Suppressor macrophage (primary cell): ENCODE results near the gene NAALADL2.
"Not testable (repeated sequence)": the region's sequence is repeated elsewhere in the genome, so short reads cannot be mapped to it uniquely, and the experiment has no call there.

Experiments
- DNase-seq, 4 experiments: peaks; one replicate each; pipeline ENCODE4 v3.0.0-alpha.2; 2020 to 2022

Gene NAALADL2

GRCh38 chr3:175608356-175608755 is 749.2 kb downstream of the NAALADL2 start:
- no peak for DNase-seq

- no peak for DNase-seq
Measured at GRCh38 chr3:175608911-175609310, 749.8 kb downstream of the NAALADL2 start.

DNA sequence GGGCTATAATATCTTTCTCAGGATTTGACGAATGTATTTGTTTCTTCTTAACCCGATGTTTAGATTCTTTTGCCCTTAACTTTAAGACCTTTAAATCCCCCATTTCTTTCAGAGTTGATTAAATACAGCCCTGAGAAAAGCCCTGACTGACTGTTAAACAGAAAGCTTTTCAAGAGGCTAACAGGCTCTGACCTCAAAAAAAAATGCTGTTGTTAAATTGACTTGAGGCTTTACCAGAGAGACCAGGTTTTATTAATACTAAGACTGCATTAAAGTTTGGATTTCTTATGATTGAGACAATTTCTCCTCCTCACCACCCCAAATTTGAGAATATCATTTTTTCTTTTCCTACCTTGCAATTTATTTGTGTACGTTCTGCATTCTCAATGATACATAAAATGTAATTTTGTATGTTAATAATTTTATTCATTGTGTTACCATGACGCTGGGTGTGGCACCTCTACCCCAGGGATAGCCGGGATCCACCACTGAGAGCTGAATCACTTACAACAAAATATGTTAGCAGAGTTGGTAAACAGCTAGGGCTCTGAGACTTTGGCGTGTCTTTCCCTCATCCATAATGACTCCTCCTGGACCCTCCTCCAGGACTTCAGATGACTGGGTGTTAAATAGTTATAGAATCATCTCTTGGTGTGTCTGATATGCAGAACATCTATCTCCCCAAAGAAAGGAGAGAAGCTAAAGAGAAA is 753.5 kb downstream of the NAALADL2 start:
- DNase-seq = no peak

GRCh38 chr3:175614107-175614506 is 755.0 kb downstream of the NAALADL2 start:
- DNase-seq = not testable (repeated sequence)

- no peak for DNase-seq
Measured at GRCh38 chr3:175617247-175617646, 758.1 kb downstream of the NAALADL2 start.

- no peak for DNase-seq
Measured at GRCh38 chr3:175619369-175619768, 760.2 kb downstream of the NAALADL2 start.

- no peak for DNase-seq
Measured at GRCh38 chr3:175620093-175620492, 761.0 kb downstream of the NAALADL2 start.

DNA sequence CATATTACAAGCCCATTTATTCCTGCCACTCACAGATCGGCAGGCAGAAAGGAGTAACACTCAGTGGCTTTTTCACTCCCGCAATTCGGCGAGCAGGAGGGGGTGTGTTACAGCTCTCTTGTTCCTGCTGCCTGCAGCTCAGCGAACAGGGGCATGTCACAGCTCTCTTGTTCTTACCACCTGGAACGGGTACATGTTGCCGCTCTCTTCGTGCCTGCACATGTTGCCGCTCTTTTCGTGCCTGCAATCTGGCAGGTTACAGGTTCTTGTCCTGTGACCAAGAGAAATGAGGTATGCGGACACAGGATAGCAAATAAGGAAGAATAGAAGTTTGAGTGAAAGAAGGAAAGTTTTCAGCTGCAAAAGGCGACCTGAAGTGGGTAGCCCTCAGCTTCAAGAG is 761.4 kb downstream of the NAALADL2 start:
- no peak for DNase-seq

- no peak for DNase-seq
Measured at GRCh38 chr3:175640958-175641357, 781.8 kb downstream of the NAALADL2 start.

DNA sequence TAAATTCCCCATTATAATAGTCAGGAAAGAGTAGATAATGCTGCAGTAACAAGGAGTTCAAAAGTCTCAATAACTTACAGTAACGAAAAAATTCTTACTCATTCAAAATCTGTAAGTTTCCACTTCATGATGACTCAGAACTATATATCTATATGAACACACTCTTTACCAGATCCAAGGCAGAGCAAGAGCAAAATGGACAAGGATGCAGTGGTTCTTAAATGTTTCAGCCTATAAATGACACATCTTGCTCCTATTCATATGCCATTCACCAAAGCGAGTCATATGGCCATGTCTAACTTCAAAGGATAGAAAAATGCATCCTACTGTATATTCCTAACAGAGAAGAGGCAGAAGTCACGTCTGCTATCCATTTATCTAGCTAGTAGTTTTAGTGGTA is 787.7 kb downstream of the NAALADL2 start:
- DNase-seq = no peak

DNA sequence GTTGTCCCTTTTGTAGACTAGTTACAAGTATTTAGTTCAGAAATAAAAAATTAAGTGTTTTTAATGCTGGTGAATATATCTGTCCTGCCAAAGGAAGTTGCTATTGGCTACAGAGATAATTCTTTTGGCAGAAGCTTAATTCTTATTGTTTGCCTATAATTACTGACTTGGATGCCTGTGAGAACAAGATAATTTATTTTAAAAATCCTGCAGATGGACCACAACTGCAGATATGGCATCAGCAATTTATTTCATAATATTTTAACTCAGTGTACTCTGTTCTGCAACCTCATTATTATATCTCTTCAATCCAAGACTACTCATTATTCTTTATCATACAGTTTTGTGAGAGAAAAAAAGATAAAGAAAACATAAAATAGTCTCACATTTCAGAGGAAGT is 789.8 kb downstream of the NAALADL2 start:
- no peak for DNase-seq

- no peak for DNase-seq
Measured at GRCh38 chr3:175651716-175652115, 792.6 kb downstream of the NAALADL2 start.

DNA sequence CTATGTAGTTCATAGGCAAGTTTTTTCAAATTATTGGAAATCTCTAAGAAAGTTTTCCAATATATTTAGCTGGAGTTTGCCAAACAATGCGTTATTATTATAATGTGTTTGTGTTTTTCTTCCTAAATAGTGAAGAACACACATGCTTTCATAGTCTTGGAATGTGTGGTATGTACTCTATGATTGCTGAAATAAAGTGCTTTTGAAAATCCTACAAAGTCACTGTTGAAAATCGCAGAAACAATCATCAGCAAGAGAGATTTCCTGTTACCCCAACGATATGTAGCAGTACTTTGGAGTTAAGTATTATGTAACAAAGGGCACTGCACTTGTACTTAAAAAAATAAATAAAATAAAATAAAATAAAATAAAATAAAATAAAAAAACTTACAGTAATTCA is 796.2 kb downstream of the NAALADL2 start:
- no peak for DNase-seq

GRCh38 chr3:175656461-175656860 is 797.3 kb downstream of the NAALADL2 start:
- no peak for DNase-seq

- DNase-seq = no peak
Measured at GRCh38 chr3:175659670-175660350, 800.7 kb downstream of the NAALADL2 start.

DNA sequence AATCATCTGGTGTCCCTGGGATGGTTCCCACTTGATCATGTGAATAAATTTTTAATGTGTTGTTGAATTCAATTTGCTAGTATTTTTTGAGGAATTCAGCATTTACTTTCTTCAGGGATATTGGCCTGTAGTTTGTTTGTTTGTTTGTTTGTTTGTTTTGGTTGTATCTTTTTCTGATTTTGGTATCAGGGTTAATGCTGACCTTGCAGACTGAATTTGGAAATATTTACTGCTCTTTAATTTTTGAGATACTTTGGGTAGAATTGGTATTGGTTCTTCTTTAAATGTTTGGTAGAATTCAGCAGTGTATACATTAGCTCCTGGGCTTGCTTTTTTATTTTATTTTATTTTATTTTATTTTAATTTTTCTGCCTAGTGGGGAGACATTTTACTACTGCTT is 803.7 kb downstream of the NAALADL2 start:
- no peak for DNase-seq

- DNase-seq = no peak
Measured at GRCh38 chr3:175664911-175665310, 805.8 kb downstream of the NAALADL2 start.

- DNase-seq = no peak
Measured at GRCh38 chr3:175668300-175668699, 809.2 kb downstream of the NAALADL2 start.

DNA sequence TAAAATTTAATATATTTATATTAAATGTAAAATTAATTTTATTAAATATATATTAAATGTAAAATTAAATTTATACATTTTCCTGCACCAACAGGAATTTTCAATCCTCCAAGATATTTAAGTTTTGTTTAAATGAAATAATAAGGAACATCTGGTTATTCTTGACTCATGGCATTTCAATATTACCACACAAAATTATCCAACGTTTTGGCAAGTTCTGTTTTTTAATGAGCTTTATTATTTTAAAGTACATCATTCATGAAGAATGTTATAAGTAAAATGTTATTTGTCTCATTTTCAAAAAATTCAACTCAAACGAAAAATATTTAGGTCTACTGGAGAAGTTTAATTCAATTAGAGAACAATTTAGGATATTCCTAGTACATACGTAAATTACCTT is 811.4 kb downstream of the NAALADL2 start:
- no peak for DNase-seq

DNA sequence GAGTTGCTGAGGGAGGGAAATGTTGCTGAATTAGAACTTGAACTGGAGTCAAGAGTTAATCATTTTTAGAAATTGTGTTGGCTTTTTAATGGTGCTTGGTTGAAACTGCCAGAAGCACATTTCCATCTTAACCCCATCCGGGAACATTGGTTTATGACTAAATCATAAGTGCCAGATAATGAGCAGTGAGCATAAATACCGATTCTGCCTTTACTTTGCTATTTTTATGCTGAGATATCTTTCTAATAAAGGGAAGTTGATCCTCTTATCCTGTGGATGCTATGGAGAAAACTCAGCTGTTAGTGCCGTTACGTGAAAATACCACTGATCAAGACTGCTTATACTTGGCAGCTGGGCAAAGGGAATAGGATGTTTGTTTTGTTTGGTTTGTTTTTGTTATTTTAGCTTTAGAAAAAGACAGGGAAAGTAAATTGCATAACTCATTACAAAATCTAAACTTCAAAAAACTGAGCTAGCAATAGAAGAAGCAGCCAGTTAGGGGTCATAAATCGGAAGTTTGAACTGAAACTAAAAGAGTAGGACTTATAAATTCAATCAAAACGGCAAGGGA is 813.1 kb downstream of the NAALADL2 start:
- no peak for DNase-seq

DNA sequence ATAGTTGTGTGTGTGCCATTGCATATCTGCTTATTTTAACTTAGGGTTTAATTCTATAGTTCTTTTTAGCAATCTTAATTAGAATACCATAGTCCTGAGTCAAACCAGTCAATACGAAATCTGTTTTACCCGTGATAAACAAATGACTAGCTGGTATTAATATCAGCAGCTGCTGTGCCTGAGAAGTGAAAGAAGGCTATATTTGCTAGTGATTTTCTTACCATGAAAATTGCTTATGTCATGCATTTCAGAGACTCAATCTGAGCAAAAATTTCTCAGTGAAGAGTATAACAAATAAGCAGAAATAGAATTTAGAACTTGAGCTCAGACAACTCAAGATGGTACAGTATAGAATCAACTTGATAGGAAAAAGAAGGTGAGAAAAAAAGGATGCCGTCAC is 820.4 kb downstream of the NAALADL2 start:
- no peak for DNase-seq

GRCh38 chr3:175692256-175692655 is 833.1 kb downstream of the NAALADL2 start:
- no peak for DNase-seq

DNA sequence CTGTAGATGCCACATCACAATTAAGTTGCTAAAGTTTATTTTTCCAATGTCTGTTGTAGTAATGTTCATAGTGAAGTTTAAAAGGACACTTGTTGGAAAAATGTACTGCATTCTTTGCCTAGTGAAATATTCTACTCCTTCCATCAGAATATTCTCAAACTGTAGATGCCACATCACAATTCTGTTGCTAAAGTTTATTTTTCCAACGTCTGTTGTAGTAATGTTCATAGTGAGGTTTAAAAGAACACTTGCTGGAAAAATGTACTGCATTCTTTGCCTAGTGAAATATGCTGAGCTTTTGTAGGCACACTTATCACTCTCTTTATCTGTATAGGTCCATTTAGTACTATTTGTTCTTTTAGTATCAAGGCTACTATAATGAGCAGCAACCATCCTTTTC is 836.1 kb downstream of the NAALADL2 start:
- DNase-seq = no peak

- no peak for DNase-seq
Measured at GRCh38 chr3:175702956-175703355, 843.8 kb downstream of the NAALADL2 start.
